GM18526 (cell line): ENCODE measurements around the gene TTYH3.

ENCODE experiments used
- POLR2A ChIP-seq: IDR thresholded peaks from 3 replicates; pipeline ENCODE4 v1.6.1; 2011; ENCODE audit not compliant: insufficient read length; ENCODE audit errors: extremely low read depth

The TTYH3 gene

DNA sequence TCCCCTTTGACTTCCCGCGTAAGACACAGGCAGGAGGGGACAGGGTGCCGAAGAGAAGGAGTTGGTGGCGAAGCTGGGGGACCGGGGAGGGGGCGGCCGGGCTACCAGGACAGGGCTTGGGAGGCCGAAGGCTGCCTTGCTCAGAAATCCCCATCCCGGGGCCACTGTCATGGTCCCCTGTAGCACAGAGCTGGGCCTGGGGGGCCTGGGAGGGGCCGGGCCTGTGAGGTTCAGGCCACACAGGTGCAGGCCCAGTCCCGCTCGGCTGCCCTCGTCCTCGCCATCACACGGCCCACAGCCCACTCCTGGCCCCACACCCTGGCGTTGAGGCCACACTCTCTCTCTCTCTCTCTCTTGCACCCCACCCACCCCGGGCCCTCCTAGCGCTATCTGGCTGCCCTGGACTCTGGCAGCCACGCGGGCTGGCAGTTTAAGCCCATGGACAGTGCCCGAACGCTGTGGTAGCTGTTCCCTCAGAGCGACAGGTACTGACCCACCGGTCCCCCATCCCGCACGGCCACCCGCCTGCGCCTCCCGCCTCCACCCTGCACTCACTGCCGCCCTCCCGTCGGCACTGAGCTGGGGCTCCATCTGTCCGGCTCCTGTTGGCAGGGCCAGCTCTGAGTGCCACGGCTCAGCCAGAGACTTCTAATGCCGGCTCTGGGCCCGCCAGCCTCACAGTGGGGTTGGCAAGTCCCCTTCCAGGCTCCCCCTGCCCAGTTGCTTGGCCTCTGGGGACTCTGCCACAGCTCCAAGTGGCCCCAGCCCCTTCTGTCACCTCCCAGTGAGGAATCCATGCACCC is 28.0 kb downstream of the TTYH3 start:
- no peak for TF ChIP-seq POLR2A

DNA sequence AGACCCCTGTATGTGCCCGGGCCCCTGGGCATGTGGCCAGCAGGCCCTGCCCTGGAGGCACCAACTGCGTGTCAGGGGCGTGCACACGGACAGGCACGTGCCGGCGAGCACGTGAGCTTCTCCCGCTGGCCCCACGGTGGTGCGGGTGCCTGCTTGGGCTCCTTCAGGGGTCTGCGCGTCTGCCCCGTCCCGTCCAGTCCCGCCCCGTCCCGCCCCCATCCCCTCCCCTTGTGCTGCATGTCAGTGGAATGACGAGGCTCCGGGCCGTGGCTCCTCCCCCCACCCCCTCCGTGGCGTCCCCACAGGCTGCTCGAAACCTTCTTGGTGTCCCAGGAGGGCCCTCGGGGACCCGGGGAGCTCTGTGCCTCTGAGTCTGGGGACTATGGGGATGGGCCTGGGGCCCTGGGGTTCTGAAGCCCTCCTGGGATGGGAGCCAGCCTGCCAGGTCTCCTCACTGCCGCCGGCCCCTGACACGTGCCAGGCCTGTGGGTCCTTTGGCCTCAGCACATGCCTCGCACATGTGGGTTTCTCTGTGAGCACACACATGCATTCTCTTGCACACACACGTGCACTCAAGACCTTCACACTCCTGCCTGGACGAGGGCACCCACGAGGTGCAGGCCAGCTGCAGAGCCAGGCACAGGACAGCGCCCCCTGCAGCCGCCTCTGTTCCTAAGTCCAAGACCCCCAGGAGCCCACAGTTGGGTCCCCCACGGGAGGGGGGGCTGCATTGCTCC is 28.7 kb downstream of the TTYH3 start:
- no peak for TF ChIP-seq POLR2A

DNA sequence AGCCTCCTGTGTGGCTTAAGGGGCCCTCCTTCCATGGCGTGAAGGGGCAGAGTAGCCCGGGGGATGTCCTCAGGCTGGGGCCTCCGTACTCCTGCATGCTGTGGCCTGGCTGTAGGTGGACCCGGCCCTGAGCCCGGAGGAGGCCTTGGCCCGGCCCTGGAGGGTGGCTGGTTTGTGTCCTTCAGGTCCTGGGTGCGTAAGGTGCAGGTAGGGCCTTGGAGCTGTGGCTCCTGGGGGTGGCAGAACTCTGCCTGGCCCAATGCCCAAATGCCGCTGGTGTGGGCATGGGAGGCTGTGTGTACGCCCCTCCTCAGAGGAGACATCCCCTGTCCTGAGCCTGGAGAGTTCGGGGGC is 29.3 kb downstream of the TTYH3 start:
- TF ChIP-seq POLR2A = no peak

DNA sequence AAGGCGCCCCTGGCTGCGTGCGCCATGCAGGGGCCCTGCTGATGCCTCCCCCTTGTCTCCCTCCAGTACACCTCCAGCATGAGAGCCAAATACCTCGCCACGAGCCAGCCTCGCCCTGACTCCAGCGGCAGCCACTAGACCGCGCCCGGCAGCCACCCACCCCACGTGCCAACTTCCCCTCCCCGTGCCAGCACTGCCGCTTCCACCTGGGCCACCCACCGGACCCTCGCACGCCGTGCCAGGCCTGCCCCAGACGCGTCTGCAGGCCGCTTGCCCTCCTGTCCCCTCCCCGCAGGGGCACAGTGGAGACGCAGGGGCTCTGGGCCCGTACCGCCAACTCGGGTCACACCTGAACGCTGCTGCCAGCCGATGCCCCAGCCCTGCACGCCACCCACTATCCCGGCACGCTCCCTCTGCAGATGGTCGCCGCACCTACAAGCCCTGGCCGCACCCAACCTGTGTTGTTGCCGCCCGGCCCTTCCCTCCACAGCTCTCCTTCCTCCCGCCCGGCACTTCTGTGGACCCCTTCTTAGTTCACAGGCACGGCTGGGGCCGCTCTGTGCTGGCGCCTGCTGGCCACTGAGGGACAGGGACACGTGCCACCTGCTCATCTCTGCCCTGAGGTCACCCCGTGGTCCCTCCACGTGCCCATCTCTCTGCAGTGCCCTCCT is 30.0 kb downstream of the TTYH3 start:
- TF ChIP-seq POLR2A = no peak

DNA sequence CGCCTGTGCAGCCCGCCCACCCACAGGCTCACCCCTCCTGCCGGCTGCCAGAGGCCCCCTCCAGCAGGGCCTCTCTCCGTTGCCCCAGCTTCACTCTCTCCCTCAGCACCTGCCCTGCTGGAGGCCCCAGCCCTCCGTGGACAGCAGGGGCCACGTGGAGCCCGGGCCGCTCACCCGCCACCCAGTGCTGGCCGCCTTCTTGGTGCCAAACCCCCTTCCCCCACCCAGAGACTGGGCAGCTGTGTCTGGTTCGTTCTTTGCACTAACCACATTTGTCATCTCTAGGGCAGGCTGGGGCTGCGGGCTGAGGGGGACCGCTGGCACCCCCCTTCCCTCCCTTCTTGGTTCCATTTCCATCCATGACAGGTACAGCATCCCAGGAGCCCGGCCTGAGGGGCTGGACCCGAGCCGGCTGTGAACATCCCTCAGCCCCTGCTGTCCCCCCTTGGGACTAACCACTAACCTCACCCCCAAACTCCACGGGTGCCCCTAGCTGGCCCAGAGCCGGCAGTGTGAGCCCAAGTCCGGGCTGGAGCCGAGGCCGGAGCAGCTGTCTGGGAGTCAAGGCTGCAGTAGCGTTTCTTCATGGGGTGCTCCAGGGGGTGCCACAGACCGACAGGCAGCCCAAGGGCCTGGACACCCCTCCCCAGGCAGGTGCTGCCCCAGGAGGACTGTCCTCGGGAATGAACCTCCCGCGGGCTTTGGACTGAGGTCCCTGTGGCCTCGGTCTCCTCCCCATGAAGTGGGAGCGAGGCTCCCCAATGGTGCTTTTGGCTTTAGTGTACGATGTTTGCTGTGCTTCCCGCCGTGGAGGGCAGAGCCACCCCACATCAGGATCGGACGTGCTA is 30.7 kb downstream of the TTYH3 start:
- TF ChIP-seq POLR2A = no peak

DNA sequence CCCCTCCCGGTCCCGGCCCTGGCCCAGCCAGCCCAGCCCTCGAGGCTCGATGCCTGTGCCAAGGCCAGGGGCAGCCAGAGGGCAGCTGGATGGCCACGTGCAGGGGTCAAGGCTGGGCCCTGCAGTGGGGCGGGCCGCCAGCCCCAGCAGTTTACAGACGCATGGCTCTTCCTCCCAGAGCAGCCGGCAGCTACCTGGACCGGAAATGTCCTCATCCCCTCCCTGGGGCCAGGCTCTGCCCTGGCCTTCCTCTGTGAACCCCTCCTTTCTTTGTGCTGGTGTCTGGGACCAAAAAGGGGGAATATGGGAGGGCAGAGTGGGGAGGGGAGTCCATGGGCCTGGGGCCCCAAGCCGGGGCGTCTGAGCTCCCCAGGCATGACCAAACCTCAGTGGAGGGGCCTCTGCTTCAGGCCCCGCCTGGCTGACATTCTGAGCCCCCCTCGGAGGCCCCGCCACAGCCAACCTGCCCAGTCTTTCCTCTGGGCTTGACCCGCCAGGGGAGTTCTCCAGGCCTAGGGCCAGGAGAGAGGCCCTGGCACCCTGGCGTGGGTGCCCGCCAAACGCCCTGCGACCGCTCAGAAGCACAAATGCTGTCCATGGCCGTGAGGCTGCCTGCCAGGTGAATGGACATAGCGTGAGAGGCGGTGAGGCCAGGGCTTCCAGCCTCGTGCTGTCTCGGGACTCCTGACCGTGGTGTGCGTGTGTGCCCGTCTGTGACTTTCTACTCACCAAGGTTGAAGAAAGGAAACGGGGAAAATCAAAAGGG is 31.5 kb downstream of the TTYH3 start:
- TF ChIP-seq POLR2A = no peak

DNA sequence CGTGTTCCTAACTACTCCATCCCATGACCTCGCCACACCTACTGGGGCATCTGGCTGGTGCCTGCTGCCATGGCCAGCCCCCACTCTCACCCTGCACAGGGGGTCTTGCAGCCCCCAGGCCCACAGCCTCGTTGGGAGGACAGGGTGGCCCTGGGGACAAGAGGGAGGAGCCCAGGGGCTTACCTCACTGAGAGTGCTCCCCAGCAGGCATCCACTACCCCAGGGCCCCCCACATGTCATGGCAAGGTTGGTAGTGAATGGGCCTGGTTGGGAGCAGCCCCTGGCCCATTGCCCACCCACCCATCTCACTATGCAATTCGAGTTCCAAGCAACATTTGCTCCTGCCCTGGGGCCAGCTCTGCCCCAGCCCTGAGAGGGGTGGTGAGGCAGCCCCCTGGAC is 32.2 kb downstream of the TTYH3 start:
- no peak for TF ChIP-seq POLR2A

DNA sequence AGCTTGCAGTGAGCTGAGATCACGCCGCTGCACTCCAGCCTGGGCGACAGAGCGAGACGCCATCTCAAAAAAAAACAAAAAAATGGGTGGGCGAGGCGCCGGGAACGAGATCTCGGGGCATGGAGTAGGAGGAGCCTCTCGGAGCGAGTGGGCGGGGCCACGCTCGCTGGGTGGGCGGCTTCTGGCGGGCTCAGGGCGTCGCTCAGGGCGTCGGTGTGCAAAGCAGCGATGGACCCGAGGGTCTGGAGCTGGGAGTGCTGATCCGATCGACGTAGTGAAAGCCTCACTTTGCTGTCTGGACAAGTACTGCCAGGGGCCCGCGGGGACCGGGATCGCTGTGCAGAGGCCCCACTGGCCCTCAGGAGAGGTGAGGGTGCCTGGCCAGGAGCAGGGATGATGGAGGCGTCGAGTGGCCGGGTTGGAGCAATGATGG is 33.6 kb downstream of the TTYH3 start:
- no peak for TF ChIP-seq POLR2A

DNA sequence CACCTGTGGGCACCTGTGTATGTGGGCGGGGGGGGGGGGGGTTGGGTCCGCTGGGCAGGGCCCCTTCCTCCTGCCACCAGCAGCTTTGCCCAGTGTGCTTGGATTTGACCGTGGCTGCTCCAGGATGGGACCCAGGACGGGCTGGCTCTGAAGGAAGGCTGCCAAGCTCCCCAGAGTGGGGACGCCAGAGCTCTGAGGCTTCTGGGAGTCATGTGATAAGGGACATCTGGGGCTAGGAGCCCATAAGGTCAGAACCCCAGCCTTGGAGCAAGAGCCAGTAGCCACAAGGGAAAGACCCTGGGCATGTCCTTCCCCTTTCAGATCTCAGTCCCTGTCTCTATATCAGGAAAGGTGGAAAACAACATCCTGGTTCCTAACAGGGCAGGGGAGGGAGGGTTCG is 34.4 kb downstream of the TTYH3 start:
- no peak for TF ChIP-seq POLR2A

DNA sequence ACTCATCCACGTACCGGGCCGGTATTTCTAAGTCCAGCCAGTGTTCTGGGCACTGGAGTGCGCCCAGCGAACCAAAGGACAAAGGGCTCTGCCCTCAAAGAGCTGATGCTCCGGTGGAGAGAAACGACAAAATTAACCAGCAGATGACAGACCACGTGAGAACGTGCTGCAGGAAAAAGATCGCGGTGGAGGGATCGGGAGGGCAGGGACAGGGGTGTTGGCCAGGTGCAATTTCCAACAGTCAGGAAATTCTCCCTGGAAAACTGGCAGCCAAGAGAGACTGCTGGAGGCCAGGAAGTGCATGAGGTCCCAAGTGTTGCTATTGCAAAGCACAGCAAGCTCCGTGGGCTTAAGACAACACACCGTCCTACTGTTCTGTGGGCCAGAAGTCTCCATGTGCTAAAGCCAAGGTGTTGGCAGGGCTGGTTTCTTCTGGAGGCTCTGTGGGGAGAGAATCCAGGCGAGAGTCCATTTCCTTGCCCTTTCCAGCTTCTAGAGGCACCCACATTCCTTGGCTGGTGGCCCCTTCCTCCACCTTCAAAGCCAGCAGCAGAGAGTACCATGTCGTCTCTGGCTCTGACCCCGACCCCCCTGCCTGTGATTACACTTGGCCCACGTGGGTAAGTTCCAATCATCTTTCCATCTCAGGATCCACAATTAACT is 34.9 kb downstream of the TTYH3 start:
- TF ChIP-seq POLR2A = no peak

DNA sequence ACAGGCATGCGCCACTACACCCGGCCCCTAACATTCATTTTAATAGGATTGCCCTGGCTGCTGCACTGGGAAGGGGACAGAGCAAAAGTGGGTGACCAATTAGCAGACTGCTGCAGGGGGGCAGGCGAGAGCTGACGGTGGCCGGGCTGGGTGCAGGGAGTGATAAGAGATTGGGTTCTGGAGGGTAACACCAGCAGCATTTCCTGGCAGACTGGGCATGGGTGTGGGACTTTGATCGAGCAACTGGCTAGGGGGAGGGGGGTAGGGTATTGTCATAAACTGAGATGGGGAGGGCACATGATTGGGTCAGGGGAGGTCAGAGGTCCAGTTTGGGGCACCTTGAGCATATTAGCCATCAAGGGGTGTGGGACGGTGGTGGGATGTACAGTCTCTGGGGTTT is 36.1 kb downstream of the TTYH3 start:
- TF ChIP-seq POLR2A = no peak

DNA sequence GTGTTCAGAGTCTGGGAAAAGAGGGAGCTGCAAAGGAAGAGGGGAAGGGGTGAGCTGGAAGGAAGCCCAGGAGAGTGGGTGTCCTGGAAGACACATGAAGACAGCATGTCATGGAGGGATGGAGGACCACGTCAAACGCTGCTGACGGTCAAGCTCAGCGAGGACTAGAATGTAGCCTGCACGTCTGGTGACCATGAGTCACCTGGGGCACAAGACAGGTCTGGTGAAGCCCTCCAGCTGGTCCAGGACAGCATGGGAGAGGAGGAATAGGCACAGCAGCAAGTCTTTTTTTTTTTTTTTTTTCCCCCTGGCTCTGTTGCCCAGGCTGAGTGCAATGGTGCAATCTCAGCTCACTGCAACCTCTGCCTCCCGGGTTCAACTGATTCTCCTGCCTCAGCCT is 36.6 kb downstream of the TTYH3 start:
- TF ChIP-seq POLR2A = no peak

DNA sequence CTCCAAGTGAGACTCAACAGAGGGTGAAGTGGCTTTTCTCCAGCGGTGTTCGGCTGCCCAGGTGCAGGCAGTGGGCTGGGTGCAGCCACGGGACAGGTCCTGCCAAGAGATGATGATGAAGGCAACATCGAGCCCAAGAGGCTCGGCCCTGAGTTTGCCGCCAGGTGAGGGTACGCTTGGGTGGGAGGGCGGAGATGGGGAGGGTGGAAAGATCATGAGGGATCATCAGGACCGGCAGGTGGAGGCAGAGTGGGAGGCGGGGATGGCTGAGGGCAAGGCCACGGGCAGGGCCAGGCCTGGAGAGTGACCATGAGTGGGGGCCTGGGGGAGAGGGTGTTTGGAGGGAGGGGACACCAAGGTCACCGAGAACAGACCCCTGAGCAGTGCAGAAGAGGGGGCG is 38.4 kb downstream of the TTYH3 start:
- no peak for TF ChIP-seq POLR2A
